GM21786 (cell line): ENCODE data around the gene ROR1.

Experiments
- ATAC-seq: cut with Tn5 transposase; IDR thresholded peaks from one replicate; pipeline ENCODE4 v1.9.1; 2021; ENCODE audit not compliant: unreplicated experiment

ROR1 gene

GRCh38 chr1:63924600-63924999 lies 150.8 kb downstream of the ROR1 start:
- ATAC-seq: no peak

DNA sequence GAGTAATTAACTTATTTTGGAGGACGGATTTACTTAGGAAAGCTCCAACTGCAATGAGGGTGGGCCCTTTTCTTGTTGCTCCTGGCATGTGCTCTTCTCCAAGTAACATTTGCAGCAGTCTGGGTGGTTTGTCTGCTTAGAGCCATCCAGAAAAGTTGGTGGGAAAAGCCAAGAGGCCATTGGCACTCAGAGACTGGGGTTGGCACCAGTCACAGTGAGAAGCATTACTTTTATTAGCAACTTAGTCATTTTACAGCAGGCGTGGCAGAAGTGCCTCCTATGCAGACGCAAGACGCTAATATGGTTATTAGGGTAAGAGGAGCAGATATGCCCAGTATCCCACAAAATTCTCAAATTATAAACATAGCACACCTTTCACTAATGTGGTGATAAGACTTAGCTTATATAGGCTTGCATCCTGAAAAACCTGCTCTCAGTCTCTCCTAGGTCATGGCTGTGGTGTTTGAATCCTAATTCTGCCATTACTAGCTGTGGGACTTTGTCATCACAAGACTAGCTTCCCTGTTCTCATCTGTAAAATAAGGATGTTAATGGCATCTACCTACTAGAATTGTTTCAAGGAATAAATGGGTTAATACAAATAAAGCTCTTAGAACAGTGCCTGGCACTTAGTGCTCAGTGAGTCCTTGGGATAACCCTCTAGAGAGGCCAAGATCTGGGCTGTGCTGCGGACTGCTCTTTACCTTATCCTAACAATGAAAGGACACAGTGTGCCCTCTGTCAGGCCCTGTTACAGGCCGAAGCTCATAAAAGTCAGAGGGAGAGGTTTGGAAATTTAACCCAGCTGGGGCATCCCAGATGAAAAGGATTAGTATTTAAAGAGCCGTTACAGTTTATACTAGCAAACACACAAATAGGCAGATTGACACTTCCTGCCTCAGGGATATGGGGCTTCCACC lies 154.6 kb downstream of the ROR1 start:
- no peak for ATAC-seq

GRCh38 chr1:63929106-63929478 lies 155.3 kb downstream of the ROR1 start:
- no peak for ATAC-seq

GRCh38 chr1:63931468-63931867 lies 157.7 kb downstream of the ROR1 start:
- no peak for ATAC-seq

DNA sequence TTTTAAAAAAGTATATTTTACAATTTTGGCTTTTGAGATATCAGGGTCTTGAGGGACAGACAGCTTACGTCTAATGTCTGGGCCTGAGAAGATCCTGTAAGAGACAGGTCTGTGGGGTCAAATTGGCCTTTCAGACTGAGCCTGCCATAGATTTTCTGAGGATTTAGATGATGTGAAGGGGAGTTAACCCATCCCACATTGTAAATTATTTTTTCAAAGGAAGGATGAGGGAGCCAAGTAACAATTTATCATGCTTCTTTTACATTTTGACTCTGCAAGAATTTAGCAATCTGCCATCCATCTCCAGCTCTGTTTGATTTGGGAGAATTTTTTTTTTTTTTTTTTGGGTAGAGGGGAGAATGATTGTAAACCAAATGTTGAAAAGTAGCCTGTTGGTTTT lies 160.9 kb downstream of the ROR1 start:
- no peak for ATAC-seq

DNA sequence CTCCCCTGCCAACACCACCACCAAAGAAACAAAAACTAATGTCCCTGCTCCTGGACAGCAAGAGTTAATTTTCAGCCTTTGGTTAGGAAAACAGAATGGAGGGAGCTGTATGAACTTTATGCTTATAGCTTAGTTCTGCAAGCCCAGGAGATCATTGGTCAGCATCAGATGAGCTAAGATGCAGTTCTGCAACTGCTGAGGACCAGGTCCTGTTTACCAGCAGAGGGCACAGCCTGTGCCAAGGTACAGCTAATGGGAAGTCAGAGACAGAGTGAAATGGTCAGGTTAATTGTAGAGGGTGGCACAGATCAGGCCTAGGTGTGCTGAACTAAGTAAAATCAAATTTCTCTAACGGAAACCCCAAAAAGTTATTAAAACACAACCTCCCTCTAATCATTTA lies 161.3 kb downstream of the ROR1 start:
- peak; percentile 32 for ATAC-seq

DNA sequence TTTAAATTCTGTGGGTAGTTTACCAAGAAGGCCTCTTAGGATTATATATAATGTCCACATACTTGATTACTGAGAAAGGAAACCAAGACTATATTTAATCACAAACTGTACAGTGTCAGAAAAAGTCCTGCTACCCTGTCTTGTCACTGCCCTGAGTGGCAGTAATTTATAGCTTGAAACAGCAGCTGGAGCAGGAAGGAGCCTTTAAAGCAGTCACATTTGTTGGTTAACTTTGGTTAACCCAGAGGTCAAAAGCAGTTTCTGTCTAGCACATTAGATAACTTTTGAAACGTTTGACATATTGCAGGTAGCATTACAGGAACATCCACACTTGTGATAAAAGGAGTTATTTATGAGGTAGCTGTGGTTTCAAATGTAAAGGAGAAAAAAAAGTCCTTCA lies 161.7 kb downstream of the ROR1 start:
- ATAC-seq: peak; percentile 72

DNA sequence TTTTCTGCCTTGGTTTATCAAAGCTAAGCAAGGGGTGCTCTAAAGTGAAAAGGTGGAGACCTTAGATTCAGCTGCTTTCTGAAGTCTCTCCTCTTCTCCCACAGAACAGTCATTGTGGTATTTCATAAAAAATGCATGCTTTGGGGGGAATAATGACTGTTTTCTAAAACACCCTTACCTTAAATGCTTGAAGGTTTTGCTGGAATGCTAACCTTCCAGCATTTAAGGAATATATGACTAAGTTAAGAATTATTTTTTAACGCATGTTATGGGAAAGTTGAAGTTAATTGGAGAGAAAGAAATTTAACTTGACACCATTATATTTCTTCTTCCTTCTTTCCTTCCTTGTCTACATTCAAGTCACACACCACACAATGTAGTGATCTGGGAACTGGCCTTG lies 162.5 kb downstream of the ROR1 start:
- ATAC-seq: no peak

DNA sequence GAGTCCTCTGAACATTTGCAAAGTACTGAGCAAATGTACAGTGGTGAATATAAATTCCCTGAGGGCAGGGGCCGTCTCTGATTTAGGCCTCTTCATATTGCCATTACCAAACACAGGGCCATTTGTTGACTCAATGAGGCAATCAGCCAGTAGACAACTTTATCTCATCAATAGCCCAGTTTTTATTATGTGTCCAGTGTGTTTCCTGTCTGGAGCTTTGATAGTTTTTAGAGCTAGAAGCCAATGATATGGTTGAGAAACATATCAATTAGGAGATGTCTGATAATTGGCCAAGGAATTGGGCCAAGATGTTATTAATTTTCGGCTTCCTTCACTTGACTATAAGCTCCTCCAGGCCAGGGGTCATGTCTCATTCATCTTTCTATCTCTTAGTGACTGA lies 163.0 kb downstream of the ROR1 start:
- ATAC-seq: no peak

DNA sequence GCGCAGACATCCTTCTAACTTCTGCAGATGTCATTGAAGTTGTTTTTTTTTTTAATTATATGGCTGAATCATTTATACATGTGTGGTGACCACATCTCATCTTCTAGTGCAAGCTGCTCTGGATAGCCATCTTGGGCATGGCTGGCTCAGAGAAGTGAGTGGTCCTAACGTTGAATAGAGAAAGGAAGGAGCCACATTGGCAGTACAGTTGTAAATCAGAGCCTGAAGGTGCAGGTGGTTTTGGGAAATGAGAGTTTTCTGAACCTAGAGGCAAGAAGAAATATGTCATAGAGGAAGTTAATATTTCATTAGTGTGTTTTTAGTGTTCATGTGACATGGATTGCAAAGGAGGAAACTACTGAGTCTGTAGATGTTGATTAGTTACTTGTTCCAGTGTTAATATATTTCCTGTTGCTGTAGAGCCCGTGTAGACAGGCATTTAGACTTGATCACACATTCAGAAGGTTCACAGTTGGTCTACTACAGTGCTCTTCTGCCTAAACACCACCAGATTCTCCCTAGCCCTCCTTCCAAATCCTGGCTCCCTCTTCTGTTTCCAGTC lies 163.7 kb downstream of the ROR1 start:
- ATAC-seq: no peak

- ATAC-seq: no peak
Measured at GRCh38 chr1:63940440-63940839, 166.6 kb downstream of the ROR1 start.

DNA sequence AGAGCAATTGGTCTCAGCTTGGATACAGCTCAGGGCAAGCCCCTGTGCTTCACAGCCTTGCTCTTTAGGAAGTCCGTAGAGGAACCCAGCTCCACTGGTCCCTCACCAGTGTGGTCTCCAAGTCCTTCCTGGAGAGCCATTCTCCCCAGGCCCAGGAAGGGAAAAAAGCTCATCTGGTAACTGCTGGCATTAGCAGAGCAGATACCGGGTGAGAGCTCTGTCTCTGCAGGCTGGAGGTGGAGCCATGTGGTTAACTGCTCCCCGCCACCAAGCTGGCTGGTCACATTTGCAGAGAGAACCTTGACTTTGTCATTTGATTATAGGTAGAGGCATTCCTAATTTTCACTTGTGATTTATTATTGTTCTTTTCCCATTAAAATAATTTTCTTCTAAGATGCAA lies 169.6 kb downstream of the ROR1 start:
- no peak for ATAC-seq

DNA sequence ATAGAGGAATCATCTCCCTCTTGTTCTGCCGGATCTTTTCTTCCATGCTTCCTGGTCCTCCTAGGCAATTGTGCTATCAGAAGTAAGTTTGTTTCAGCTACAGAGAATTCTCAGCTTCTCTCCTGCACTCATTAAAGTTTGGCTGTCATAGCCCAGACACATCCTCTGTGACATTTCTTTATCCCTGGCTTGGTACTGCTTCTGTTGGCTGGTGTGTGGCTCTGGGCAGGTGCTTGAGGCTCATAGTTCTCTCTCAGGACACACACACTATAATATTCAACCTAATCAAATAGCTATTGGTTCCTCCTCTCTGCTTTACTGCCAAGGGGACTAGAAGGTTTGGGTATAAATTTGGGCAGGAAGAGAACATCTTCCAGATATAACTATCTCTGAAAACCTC lies 172.1 kb downstream of the ROR1 start:
- ATAC-seq: no peak

DNA sequence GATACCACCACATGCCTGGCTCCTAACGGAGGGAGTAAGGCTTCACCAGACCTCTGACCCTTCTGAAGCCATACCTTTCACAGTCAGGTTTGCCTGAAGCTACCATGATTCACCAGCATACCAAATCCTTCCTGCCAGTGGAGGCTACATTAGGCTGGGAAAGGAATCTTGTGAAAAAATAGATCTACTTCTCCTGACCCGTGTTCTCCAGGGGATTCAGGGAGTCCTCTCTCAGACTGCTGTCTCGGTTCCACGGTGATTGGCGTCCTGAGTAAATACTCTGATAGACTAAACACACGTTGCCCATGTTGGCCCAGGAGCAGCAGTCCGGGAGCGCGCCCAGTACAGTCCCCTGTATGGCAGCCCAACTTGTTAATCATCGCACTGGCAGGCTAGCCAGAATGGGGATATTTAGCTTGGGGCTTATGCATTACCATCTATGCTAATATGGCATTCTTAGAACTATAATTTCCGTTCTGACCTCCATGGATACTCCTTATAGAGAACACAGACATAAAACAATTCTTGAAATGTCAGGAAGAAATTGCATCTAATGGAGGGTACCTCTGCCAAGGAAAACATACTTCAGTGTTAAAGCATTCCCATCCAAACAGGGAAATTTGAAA lies 173.2 kb downstream of the ROR1 start:
- no peak for ATAC-seq

DNA sequence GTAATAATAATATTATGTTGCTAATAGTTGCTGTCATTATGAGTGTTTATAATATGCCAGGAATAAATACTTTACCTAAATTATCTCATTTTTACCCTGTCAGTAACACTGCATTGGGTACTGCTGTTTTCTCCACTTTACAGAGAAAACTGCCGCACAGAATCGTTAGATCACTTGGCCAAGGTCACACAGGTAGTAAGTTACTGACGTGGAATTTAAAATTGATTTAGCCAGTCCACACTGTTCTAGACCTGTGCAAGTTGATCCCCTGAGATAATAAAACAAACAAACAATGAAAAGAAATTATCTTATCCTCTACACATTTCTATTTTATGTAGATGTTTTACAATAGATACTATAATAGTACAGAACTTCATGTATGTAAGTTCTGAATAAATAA lies 174.1 kb downstream of the ROR1 start:
- no peak for ATAC-seq

DNA sequence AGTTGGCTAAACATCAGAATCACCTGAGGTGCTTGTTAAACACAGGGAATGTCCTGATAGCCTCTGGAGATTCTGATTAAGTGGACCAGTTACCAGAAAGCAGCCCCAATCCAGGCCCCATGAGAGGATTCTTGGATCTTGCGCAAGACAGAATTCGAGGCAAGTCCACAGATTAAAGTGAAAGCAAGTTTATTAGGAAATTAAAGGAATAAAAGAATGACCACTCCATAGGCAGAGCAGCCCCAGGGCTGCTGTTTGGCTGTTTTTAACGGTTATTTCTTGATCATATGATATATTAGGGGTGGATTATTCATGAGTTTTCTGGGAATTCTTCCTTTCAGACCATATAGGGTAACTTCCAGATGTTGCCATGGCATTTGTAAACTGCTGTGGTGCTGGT lies 176.2 kb downstream of the ROR1 start:
- ATAC-seq: no peak

- no peak for ATAC-seq
Measured at GRCh38 chr1:63951059-63951946, 177.5 kb downstream of the ROR1 start.

DNA sequence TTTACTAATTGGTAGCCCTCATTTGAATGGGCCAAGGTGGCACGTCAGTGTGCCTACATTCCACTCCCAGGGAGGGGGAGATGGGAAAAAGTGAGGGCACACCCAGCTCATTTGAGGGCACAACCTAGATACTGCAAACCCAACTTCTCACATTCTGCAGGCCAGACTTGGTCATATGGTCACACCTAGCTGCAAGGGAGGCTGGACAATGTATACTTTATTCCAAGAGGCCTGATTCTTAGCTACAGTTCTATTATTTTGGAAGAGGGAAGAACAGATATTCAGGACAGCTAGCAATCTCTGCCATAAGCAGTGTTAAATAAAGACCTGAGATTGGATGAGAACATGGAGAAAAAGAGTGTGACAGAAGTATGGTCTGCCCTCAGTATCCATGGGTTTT lies 180.4 kb downstream of the ROR1 start:
- no peak for ATAC-seq

GRCh38 chr1:63955370-63956145 lies 181.7 kb downstream of the ROR1 start:
- ATAC-seq: no peak

DNA sequence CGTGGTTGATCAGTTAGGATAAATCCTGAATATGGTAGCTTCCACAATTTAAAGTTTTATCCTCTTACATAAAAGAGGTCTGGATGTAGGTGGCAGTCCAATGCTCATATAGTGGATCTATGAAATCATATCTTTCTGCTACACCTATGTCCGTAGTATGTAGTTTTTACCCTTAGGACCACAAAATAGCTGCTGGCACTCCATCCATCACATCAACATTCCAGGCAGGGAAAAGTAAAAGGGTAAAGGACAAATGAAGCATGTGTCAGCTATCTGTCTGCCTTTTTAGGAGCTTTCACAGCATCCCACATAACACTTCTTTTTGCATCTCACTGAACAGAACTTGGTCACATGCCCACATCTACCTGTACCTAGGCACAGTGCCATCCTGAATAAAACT lies 184.7 kb downstream of the ROR1 start:
- ATAC-seq: no peak

- ATAC-seq: no peak
Measured at GRCh38 chr1:63960326-63960725, 186.5 kb downstream of the ROR1 start.
